ENCODE results near the gene SH3RF3. TPM values are rescaled to one million over a fixed set of nuclear protein-coding genes. Genes with fewer than 3 reads are reported as not detected.
A peak's percentile ranks its signal among the peaks of the same experiment; 100 is the strongest.

The SH3RF3 gene
- total RNA-seq, 2 experiments from 2014 or later = 1.8 to 2.0 TPM

DNA sequence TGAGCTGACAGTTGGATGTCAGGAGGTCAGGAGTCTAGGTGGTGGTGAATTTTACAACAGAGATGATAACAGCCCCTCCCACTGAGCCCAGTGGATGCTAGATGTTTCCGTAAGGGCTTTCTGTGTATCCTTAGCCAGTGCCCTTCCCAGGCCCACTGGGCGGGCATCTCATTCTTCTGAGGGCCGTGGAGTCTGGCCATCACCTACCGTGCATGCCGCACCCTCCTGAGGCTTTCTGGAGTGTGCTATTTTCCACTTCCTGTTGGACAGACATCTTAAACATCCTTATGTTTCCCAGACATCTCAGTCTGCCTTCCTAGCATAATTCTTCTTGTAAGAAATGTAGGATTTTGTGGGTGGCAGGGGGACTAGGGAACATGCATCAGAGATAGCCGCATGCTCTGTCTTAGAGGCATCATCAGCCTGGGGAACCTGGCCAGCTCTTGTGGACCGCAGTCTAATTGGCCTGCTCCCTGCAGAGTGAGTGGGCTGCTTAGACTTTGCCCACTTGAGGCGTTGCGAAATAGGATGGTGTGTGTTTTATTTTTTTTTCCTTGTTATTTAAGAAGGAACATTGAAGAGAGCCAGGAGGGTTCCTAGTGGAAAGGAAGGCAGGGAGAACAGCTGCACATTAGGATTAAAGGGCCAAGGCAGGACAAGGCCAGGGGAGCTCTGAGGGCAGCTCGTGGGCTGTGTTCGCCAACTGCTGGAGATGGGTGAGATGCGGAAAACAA is 135.8 kb downstream of the SH3RF3 start:
- no peak overlapping the region for H3K27ac Mint-ChIP-seq
- no peaks in the 10 kb centered on the region for H3K9me3 Mint-ChIP-seq
- no peak for DNase-seq
- intact Hi-C loops (cut with micrococcal nuclease) = no loop called here
- CTCF ChIA-PET = interaction anchor here (0.6 kb wide), 1 partner anchor 305 kb away, joined by 4 read pairs; no protein-coding TSS in a partner anchor
- no peaks in the 10 kb centered on the region for H3K36me3 Mint-ChIP-seq (ENCODE audit: low read depth)
- H3K4me1 Mint-ChIP-seq (ENCODE audit: low read depth) = peaks cover 3% of the 10 kb centered on the region
- H3K27me3 Mint-ChIP-seq (ENCODE audit: low read depth) = no peaks in the 10 kb centered on the region
- no peak overlapping the region for H3K4me3 Mint-ChIP-seq

DNA sequence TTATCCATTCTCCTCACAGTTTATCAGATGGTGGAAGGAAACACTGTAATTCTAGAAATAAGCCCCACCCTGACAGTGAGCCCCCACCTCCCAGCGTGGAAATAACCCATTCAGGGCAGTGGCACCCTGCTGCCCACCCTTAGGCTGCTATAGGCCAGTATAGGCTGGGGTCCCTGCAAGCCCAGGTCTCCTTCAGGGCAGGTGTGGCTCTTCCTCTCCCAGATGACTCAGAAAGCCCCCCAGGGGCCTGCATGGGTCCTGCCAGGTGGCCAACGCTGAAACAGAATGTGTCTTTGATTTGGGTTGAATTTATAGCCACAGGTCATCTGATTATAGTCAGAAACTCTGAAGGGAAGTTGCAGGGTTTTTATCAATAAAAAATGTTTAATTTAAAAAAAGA is 136.4 kb downstream of the SH3RF3 start:
- no peak for DNase-seq
- Mint-ChIP-seq H3K4me3 (no peak overlapping the region), H3K27me3 (ENCODE audit: low read depth) (no peaks in the 10 kb centered on the region), H3K9me3 (no peaks in the 10 kb centered on the region), H3K36me3 (ENCODE audit: low read depth) (no peaks in the 10 kb centered on the region), H3K4me1 (ENCODE audit: low read depth) (peaks cover 3% of the 10 kb centered on the region), H3K27ac (no peak overlapping the region)
- CTCF ChIA-PET = interaction anchor here (0.6 kb wide), 1 partner anchor 305 kb away, joined by 4 read pairs; no protein-coding TSS in a partner anchor
- intact Hi-C loops (cut with micrococcal nuclease) = no loop called here

DNA sequence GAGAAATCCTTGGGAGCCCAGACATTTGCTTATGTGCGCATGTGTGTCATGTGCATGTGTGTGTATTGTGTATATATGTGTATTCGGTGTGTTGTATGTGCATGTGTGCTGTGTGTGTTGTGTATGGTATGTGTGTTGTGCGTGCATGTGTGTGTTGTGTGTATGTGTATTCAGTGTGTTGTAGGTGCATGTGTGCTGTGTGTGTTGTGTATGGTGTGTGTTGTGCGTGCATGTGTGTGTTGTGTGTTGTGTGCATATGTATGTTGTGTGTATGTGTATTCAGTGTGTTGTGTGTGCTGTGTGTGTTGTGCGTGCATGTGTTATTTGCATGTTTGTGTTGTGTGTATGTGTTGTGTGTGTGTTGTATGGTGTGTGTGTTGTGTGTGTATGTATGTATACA is 136.9 kb downstream of the SH3RF3 start:
- Mint-ChIP-seq H3K4me1 (ENCODE audit: low read depth) (no peaks in the 10 kb centered on the region), H3K9me3 (no peaks in the 10 kb centered on the region), H3K4me3 (no peak overlapping the region), H3K27ac (no peak overlapping the region), H3K36me3 (ENCODE audit: low read depth) (no peaks in the 10 kb centered on the region), H3K27me3 (ENCODE audit: low read depth) (no peaks in the 10 kb centered on the region)
- intact Hi-C loops (cut with micrococcal nuclease) = no loop called here
- CTCF ChIA-PET = interaction anchor here (0.6 kb wide), 1 partner anchor 81 kb away, joined by 3 read pairs; no protein-coding TSS in a partner anchor
- no peak for DNase-seq

- CTCF ChIA-PET = interaction anchor here (0.6 kb wide), 1 partner anchor 80 kb away, joined by 3 read pairs; no protein-coding TSS in a partner anchor
- DNase-seq = no peak
- Mint-ChIP-seq H3K27me3 (ENCODE audit: low read depth) (no peaks in the 10 kb centered on the region), H3K9me3 (no peaks in the 10 kb centered on the region), H3K36me3 (ENCODE audit: low read depth) (no peaks in the 10 kb centered on the region), H3K4me3 (no peak overlapping the region), H3K27ac (no peak overlapping the region), H3K4me1 (ENCODE audit: low read depth) (no peaks in the 10 kb centered on the region)
- intact Hi-C loops (cut with micrococcal nuclease) = no loop called here
Observed at GRCh38 chr2:109266496-109266895, 137.5 kb downstream of the SH3RF3 start.

DNA sequence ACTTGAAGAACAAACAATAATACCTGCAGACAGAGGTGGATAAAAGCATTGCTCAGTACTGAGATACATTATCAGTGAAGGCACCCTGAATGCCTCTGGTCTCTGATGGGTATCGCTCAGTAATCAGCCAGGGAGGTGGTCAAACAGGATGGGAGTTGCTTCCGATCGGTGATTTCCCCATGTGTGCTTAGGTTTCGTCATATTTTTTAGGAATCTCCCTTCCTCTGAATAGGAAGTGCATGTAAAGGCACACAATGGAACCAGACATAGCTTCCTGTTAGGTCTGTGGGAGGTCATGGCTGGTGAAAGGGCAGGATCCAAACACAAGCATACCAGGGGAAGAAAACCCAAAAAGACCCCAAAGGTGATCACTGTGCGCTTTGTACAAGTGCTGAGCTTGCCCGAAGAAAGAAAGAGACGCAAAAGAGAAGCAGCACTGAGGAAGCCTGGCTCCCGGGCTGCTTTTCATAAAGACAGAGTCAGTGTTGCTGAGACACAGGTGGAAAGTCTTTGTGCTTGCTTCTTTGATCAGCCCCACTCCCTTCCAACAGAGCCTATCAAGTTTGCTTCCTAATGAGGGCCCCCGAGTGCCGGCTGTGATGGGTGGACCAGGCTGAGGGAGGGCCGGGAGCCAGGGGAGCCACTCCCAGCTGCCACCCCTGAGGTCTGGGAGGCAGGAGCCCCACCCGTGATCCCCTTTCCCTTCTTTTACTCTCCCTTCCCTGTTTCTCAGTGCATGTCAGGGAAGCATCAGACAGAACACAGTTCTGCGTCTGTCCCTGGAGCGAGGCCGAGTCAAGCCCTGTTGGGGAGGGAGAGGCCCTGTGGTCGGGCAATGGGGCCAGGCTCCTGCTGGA is 138.2 kb downstream of the SH3RF3 start:
- CTCF ChIA-PET = no interaction called here
- intact Hi-C loops (cut with micrococcal nuclease) = no loop called here
- Mint-ChIP-seq H3K36me3 (ENCODE audit: low read depth) (no peaks in the 10 kb centered on the region), H3K27ac (no peak overlapping the region), H3K9me3 (no peaks in the 10 kb centered on the region), H3K4me1 (ENCODE audit: low read depth) (no peaks in the 10 kb centered on the region), H3K27me3 (ENCODE audit: low read depth) (no peaks in the 10 kb centered on the region), H3K4me3 (no peak overlapping the region)
- DNase-seq = no peak

DNA sequence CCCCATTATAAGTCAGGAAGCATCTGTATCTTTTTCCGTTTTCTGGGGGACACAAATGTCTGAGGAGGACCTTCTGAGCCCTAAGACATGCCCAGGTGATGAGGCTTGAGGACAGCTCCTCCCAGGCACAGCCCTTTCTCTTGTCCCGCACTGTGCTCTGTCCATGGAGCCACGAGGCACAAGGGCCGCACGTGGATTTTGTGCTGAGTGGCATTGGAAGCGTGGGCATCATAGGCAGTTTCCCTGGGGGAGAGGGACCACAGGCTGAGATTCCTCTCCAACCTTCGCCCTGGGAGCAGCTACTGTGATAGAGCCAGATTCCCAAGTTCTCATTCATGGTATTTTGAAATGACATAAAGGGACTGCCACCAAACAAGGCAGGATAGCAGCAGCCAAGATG is 139.9 kb downstream of the SH3RF3 start:
- Mint-ChIP-seq H3K36me3 (ENCODE audit: low read depth) (no peaks in the 10 kb centered on the region), H3K4me3 (no peak overlapping the region), H3K4me1 (ENCODE audit: low read depth) (no peaks in the 10 kb centered on the region), H3K27me3 (ENCODE audit: low read depth) (no peaks in the 10 kb centered on the region), H3K27ac (no peak overlapping the region), H3K9me3 (no peaks in the 10 kb centered on the region)
- CTCF ChIA-PET = no interaction called here
- intact Hi-C loops (cut with micrococcal nuclease) = no loop called here
- no peak for DNase-seq

- Mint-ChIP-seq H3K4me1 (ENCODE audit: low read depth) (peaks cover 3% of the 10 kb centered on the region), H3K9me3 (no peaks in the 10 kb centered on the region), H3K4me3 (no peak overlapping the region), H3K27ac (no peak overlapping the region), H3K36me3 (ENCODE audit: low read depth) (no peaks in the 10 kb centered on the region), H3K27me3 (ENCODE audit: low read depth) (no peaks in the 10 kb centered on the region)
- CTCF ChIA-PET = no interaction called here
- intact Hi-C loops (cut with micrococcal nuclease) = no loop called here
- DNase-seq = no peak
Observed at GRCh38 chr2:109269706-109270504, 140.9 kb downstream of the SH3RF3 start.

DNA sequence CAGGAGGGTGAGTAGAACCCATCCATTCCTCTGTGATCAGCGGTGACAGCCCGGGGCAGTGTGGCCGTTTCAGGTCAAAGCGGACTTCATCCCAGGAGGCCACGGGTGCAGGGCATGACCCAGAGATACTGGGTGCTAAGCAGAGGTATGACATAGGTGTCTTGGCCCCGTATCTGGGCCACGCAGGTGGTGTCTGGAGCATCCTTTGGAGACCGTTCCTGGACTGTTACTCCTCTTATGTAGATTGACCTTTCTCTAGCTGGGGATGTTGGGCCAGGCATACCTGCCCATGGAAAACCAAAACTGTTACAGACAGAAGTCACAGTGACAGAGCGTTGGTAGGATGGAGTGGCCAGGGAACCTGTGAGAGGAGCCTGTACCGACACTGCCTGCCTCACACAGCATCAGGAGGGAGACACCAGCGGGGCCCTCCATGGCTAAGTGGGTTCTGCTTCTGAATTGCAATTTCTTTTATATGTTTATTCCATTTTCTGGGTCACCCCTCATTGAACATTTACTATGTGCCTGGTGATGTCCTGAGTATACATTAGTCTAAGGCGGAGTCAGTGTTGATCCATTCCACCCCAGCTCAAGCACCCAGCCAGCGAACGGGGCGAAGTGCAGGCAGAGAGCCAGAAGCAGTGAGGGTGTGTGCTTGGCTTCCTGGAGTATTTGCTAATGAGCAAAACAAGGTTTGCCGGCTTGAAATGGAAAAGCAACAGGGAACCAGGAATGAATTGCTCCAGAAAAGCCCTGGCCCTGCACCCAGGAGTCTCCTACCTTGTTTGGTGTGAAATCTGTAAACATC is 141.7 kb downstream of the SH3RF3 start:
- Mint-ChIP-seq H3K9me3 (no peaks in the 10 kb centered on the region), H3K27me3 (ENCODE audit: low read depth) (no peaks in the 10 kb centered on the region), H3K27ac (no peak overlapping the region), H3K36me3 (ENCODE audit: low read depth) (no peaks in the 10 kb centered on the region), H3K4me1 (ENCODE audit: low read depth) (peaks cover 3% of the 10 kb centered on the region), H3K4me3 (no peak overlapping the region)
- intact Hi-C loops (cut with micrococcal nuclease) = no loop called here
- CTCF ChIA-PET = no interaction called here
- DNase-seq = no peak

DNA sequence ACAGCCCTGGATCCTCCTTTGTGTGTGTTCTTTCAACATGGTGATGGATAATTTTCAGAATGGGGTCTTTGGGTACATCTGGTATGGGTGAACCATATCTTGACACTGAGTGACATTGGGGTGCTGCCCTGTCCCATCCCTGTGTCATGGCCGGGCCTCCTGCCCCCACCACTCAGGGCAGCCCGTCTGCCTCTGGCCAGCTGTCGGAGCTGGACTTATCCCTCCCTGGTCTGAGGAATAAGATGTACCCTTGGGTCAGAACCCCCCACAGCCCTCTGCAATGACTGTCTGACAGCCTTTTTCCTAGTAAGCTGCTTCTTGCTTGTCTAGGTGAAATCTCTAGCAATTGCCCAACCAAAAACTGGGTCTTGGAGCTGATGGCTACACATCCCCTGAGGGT is 142.9 kb downstream of the SH3RF3 start:
- no peak overlapping the region for H3K4me3 Mint-ChIP-seq
- H3K27me3 Mint-ChIP-seq (ENCODE audit: low read depth) = no peaks in the 10 kb centered on the region
- H3K27ac Mint-ChIP-seq = no peak overlapping the region
- intact Hi-C loops (cut with micrococcal nuclease) = no loop called here
- peaks cover 3% of the 10 kb centered on the region for H3K4me1 Mint-ChIP-seq (ENCODE audit: low read depth)
- CTCF ChIA-PET = no interaction called here
- no peak for DNase-seq
- H3K9me3 Mint-ChIP-seq = no peaks in the 10 kb centered on the region
- H3K36me3 Mint-ChIP-seq (ENCODE audit: low read depth) = no peaks in the 10 kb centered on the region

DNA sequence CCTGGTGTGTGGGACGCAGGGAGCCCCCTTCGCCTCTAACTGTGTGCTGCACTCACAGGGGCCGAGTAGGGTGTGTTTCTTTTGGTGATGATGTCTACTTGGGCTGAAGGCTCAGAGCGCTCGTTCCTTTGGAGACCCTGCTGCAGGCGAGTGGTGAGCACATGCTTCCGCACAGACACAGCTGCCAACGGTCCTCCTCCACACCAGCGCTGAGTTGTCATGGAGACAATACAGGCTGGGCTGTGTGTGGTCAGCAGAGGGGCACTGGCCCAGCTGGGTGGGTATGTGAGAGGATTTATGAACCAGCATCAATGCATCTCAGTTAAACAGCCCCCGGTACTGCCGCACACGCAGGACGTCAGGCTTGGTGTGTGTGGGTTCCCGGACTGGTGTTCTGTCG is 143.5 kb downstream of the SH3RF3 start:
- DNase-seq = no peak
- Mint-ChIP-seq H3K36me3 (ENCODE audit: low read depth) (no peaks in the 10 kb centered on the region), H3K27ac (no peak overlapping the region), H3K27me3 (ENCODE audit: low read depth) (no peaks in the 10 kb centered on the region), H3K4me1 (ENCODE audit: low read depth) (peaks cover 3% of the 10 kb centered on the region), H3K4me3 (no peak overlapping the region), H3K9me3 (no peaks in the 10 kb centered on the region)
- CTCF ChIA-PET = no interaction called here
- intact Hi-C loops (cut with micrococcal nuclease) = no loop called here

GRCh38 chr2:109275120-109276012 is 146.4 kb downstream of the SH3RF3 start:
- CTCF ChIA-PET = interaction anchor here (0.8 kb wide), 1 partner anchor 10 kb away, joined by 3 read pairs; no protein-coding TSS in a partner anchor
- H3K27me3 Mint-ChIP-seq (ENCODE audit: low read depth) = no peaks in the 10 kb centered on the region
- peaks cover 3% of the 10 kb centered on the region for H3K4me1 Mint-ChIP-seq (ENCODE audit: low read depth)
- DNase-seq = peak; percentile 12
- no peak overlapping the region for H3K4me3 Mint-ChIP-seq
- H3K9me3 Mint-ChIP-seq = no peaks in the 10 kb centered on the region
- intact Hi-C loops (cut with micrococcal nuclease) = no loop called here
- no peaks in the 10 kb centered on the region for H3K36me3 Mint-ChIP-seq (ENCODE audit: low read depth)
- H3K27ac Mint-ChIP-seq = no peak overlapping the region
